Measurements from ENCODE around the gene RTF2. TPM values are rescaled to one million over a fixed set of nuclear protein-coding genes. Genes with fewer than 3 reads are reported as not detected.
"Not testable (repeated sequence)": the region's sequence is repeated elsewhere in the genome, so short reads cannot be mapped to it uniquely, and the experiment has no call there.

RTF2 gene
- total RNA-seq, 1 donor from 2014 or later: 61.9 TPM

GRCh38 chr20:56527521-56527920, 59.1 kb downstream of the RTF2 start:
- Mint-ChIP-seq H3K9me3 (no peaks in the 10 kb centered on the region), H3K4me1 (no peaks in the 10 kb centered on the region), H3K27ac (no peak overlapping the region), H3K27me3 (ENCODE audit: low read depth) (no peaks in the 10 kb centered on the region), H3K36me3 (no peaks in the 10 kb centered on the region), H3K4me3 (no peak overlapping the region)
- no peak for TF ChIP-seq CTCF (IDR thresholded peaks at IDR 0.05; ENCODE audit: unreplicated experiment)
- DNase-seq (ENCODE audit: low spot score in 2 of 2, unreplicated experiment in 2 of 2): no peak

DNA sequence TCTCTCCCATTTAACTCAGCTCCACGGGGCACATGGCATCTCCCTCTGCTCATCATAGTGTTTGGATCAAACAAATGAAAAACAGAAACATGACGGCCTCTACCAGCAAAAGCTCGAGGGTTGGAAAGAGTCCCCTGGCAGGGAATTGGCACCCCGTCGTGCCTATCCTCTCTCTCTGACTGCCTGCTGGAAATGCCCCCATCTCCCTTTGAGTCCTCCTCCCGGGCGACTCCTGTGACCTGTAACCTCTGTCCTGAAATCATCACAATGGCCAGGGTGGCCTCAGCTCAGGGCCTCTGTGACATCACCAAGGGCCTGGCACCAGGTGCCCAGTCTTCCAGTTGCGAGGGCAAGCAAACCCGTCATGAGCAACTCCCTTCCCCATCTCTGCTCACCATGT, 64.5 kb downstream of the RTF2 start, which contains the start of gene FAM209B:
Gene FAM209B, plus strand, starts transcription at position 301 of the 400 bp plus-strand sequence. Its CDS starts 96 bp downstream, at position 397.
- not testable (repeated sequence) for H3K4me3 Mint-ChIP-seq; H3K4me1 Mint-ChIP-seq; H3K27me3 Mint-ChIP-seq (ENCODE audit: low read depth); H3K9me3 Mint-ChIP-seq; H3K27ac Mint-ChIP-seq; H3K36me3 Mint-ChIP-seq; DNase-seq (ENCODE audit: low spot score in 2 of 2, unreplicated experiment in 2 of 2)

GRCh38 chr20:56537997-56538396, 69.6 kb downstream of the RTF2 start:
- no peak for DNase-seq (ENCODE audit: low spot score in 2 of 2, unreplicated experiment in 2 of 2)
- no peak for TF ChIP-seq CTCF (IDR thresholded peaks at IDR 0.05; ENCODE audit: unreplicated experiment)
- no peaks in the 10 kb centered on the region for H3K36me3 Mint-ChIP-seq
- H3K4me1 Mint-ChIP-seq: peaks cover 3% of the 10 kb centered on the region
- H3K27ac Mint-ChIP-seq: no peak overlapping the region
- H3K27me3 Mint-ChIP-seq (ENCODE audit: low read depth): no peaks in the 10 kb centered on the region
- no peaks in the 10 kb centered on the region for H3K9me3 Mint-ChIP-seq
- H3K4me3 Mint-ChIP-seq: no peak overlapping the region

DNA sequence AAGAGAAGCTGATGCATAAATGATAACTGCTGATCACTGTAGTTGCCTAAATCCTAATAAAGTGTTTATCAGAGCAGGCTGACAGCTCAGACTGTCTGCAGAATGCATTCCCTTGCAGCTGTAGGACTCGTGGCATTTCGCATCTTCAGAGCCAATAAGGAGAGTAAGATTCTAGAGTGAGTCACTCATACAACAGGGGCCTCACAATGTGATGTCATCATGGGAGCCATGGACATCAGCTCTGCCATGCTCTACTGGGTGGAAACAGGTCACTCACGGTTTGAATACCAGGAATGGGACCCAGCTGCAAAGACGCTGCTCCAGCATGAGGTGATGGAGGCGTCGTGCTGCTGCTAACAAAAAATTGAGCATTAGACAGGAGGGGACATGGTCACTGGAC, 72.0 kb downstream of the RTF2 start:
- H3K36me3 Mint-ChIP-seq: no peaks in the 10 kb centered on the region
- H3K9me3 Mint-ChIP-seq: no peaks in the 10 kb centered on the region
- no peaks in the 10 kb centered on the region for H3K27me3 Mint-ChIP-seq (ENCODE audit: low read depth)
- no peak for TF ChIP-seq CTCF (IDR thresholded peaks at IDR 0.05; ENCODE audit: unreplicated experiment)
- no peak overlapping the region for H3K4me3 Mint-ChIP-seq
- peaks cover 3% of the 10 kb centered on the region for H3K4me1 Mint-ChIP-seq
- H3K27ac Mint-ChIP-seq: no peak overlapping the region
- DNase-seq (ENCODE audit: low spot score in 2 of 2, unreplicated experiment in 2 of 2): no peak

GRCh38 chr20:56542489-56543030, 74.1 kb downstream of the RTF2 start:
- Mint-ChIP-seq H3K27me3 (ENCODE audit: low read depth) (no peaks in the 10 kb centered on the region), H3K9me3 (no peaks in the 10 kb centered on the region), H3K4me1 (peaks cover 3% of the 10 kb centered on the region), H3K27ac (no peak overlapping the region), H3K36me3 (no peaks in the 10 kb centered on the region), H3K4me3 (no peak overlapping the region)
- TF ChIP-seq CTCF (IDR thresholded peaks at IDR 0.05; ENCODE audit: unreplicated experiment): no peak
- DNase-seq (ENCODE audit: low spot score in 2 of 2, unreplicated experiment in 2 of 2): no peak

DNA sequence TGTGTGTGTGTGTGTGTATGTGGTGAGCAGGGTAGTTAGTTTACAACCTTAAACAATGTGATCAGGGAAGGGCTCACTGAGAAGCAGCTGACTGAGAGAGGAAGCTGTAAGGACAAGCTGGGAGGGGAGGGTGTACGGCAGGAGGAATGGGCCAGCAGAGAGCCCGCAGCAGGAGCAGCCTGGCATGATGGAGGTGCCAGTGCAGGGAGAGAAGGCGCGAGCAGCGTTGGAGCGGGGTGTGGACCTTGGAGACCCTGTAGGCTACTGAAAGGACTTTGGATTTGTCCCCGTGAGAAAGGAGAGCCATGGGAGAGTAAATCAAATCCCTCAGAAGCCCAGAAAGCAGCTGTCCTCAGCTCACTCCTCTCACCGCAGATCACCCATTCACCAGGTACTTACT, 83.1 kb downstream of the RTF2 start:
- no peak for DNase-seq (ENCODE audit: low spot score in 2 of 2, unreplicated experiment in 2 of 2)
- Mint-ChIP-seq H3K4me1 (peaks cover 8% of the 10 kb centered on the region), H3K9me3 (peaks cover 19% of the 10 kb centered on the region), H3K27ac (no peak overlapping the region), H3K36me3 (peaks cover 1% of the 10 kb centered on the region), H3K4me3 (no peak overlapping the region), H3K27me3 (ENCODE audit: low read depth) (no peaks in the 10 kb centered on the region)
- TF ChIP-seq CTCF (IDR thresholded peaks at IDR 0.05; ENCODE audit: unreplicated experiment): no peak
